Measurements from ENCODE around the gene AMER2.
"Not testable (repeated sequence)": the region's sequence is repeated elsewhere in the genome, so short reads cannot be mapped to it uniquely, and the experiment has no call there.

The AMER2 gene

DNA sequence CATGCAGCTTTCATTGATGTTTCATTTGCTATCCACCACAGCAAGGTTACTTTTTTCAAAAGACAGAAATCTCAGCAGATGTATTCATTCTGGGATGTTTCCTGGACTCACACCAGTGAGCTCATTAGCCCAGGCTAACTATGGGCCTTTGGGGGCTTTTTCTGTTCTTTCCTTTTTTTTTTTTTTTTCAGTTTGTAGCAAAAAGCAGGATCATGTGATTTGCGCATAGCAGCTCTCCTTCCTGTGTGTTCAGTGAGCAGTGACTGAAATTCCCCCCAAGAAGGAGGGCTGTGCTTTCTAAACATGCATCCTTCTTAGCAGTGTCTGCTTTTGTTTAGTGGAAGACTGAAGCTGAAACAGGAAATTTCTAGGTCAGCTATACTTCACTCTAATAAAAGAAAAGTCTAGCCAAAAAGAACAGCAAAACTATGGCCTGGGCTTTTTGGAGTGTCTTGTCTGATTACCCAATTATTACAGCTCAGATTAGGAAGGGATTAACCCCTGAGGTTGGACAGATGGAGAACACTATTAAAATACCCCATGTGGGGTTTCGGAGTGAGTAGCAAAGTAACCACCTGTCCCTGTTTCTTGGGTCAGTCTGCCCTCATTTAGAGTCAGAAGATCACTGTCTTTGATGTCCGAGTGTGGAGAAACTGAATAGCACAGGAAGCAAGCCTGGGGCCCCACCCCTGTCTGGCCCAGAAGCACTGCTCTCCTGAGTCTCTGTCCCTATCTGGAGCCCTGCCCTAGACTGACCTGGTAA lies 8.9 kb upstream of the AMER2 start:
- no peak for FAIRE-seq

DNA sequence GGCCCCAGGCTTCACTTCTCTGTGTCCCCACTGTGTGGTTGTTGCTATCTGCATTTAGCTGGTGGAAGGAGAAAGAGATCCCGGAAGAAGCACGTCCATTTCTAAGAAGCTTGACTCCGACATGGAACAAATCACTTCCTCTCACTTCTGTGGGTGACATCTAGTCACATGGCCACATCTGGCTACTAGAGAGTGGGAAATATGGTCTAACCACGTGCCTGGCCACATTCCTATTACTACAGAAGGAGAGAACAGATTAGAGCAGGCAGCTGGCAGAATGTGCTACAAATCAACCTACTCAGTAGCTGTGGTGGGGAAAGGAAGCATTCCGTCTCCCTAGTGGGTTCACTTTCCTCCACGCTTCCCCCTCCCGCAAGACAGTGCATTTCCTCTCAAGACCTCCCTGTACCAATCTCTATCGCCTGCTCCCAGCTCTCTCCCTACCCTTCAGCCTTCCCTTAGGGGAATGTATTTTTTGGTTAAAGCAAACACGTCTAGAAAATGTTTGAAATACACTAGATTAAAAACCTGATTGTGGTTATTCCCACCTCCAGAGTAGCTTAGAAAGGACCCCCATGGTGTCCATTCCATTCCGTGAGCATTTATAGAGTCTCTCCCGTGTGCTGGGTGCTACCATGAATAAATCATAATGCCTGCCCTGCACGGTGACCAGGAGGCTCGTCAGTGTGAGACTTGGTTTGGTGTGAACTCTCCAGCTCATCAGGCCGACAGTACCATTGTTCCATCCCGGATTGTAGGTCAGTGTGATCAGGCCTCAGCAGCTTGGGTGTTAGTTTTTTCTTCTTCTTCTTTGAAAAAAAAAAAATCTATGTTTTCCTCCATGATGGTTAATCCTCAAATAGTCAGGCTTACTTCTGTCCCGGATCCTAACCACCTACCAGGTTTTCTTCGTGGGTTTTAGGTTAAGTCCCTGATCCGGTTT lies 8.0 kb upstream of the AMER2 start:
- FAIRE-seq: no peak

DNA sequence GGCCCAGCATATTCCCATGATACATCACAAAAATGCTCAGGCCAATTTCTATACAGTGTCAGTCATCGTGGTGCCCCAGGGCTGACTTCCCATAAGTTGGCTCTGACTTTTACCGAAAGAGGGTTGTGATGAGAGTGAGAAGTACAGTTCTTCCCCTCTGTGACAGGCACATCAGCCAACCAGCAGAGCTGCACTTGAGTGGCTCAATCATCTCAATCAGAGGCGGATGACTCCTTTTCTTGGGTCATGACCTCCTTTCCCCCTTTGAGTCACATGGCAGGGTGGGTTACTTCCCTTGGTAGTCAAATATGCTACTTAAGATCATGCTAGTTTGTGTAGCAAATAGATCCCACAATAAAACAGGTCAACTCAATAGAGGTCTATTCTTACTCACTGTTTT lies 6.9 kb upstream of the AMER2 start:
- no peak for FAIRE-seq

DNA sequence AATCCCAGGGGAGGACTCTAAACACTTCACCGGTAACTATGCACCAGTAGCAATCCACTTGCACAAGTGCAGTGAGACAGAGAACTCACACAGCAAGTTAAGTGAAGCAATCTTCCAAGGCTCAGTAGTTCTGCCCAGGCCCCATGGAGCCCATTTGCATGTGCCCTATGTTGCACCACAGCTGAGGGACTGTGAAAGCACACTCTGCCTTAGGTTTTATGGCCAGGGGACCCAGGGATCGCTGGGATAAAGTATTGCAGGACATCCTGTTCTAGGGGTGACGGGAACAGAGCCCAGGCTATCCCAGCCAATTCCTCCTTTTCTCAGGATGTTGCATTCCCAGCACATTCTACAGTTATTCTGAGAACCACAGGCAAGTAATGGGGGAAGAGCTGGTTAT lies 6.0 kb upstream of the AMER2 start:
- no peak for FAIRE-seq

GRCh38 chr13:25177636-25178035 lies 5.5 kb upstream of the AMER2 start:
- FAIRE-seq: no peak

DNA sequence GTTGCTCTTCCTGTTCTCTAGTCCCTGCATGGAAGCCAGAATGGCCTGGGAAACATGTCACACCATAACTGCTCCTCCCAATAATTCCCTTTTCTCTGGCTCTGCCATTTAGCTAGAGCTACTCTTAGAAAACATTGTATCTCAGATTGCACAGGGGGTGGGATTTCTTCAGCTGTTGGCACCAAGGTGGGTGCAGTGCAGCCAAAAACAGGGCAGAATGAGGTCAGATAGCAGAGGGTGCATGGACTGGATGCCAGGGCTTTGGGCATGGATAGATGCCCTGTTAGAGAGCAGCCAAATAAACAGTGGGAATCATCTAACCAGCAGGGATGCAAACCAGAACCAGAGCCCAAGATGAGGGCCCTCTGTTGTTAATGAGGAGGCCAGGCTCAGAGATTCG lies 4.9 kb upstream of the AMER2 start:
- no peak for FAIRE-seq

DNA sequence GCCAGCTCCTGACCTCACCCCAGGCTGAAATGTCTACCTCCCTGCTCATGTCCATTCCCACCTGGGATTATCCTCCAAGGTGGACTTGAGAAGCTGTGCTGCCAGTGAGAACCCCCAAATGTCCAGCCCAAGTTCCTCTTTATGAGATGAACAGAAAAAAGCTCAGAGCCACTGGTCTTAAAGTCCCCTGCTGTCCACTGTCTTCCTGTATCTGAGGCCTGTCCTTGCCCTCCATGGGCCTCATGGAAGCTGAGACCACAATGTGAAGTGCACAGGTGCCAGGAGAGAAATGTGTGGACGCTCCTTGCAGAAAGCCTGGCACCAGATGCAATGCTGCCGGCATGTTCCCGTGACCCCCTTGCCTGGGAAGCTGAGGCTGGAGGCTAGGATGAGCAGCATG lies 3.3 kb upstream of the AMER2 start:
- no peak for FAIRE-seq

- FAIRE-seq: no peak
Observed at GRCh38 chr13:25175026-25175425, 2.9 kb upstream of the AMER2 start.

DNA sequence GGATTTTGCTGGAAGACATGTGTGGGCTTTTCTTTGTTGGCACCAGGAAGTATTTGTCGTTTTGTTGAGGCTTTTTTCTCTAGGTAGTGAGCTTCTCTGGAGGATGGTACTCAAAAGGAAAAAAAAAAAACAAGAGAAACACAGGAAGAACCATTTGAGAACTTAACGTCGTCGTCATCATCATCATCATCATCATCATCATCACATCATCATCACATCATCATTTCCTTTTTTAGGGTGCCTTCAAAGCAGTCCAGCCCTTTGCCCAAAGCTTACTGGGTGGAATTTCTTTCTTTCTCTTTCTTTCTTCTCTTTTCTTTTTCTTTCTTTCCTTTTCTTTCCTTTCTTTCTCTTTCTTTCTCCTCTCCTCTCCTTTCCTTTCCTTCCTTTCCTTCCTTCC lies 2.2 kb upstream of the AMER2 start:
- no peak for FAIRE-seq

- no peak for FAIRE-seq
Observed at GRCh38 chr13:25172303-25172630, 179 bp upstream of the AMER2 start.

DNA sequence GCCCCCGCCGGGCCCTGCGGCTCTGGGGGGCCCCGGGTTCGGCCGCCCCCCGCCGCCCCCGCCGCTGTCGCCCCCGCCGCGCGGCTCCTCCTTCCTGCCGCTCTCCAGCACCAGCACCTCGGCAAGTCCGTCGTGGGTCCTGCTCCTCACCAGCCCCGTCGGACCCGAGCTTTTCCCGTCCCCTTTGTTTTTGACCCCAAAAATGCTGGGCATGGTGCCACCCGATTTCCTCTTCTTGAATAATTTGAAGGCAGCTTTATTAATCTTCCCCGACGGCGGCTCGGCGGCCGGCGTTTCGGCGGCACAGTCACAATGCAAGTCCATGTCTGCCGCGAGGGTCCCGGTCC lies 945 bp downstream of the AMER2 start:
- no peak for FAIRE-seq

DNA sequence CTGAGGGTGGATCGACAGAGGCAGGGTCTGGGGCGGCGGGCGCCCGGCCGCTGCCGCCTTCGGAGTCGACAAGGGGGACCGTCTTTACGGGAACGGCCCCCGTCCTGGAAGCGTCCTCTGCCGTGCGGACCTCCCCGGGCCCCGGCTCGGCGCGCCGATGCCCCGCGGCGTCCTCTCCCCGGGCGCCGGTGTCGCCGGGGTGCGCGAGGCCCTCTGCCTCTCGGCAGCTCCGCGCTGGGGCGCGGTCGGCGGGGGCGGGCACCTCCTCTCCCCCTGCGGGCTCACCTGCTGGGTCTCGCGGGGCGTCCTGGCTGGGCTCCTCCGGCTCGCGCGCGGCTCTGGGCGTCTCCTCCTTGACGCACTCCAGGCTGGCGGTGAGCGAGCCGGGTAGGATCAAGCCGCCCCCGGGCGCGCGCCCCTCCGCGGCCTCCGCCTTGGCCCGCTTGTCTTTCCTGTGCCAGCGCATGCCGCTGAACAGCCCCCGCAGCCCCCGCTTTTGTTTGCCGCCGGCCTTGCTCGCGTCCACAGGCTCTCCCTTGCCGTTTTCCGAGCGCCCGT lies 1.5 kb downstream of the AMER2 start:
- FAIRE-seq: no peak

- no peak for FAIRE-seq
Observed at GRCh38 chr13:25169951-25170553, 2.0 kb downstream of the AMER2 start.

DNA sequence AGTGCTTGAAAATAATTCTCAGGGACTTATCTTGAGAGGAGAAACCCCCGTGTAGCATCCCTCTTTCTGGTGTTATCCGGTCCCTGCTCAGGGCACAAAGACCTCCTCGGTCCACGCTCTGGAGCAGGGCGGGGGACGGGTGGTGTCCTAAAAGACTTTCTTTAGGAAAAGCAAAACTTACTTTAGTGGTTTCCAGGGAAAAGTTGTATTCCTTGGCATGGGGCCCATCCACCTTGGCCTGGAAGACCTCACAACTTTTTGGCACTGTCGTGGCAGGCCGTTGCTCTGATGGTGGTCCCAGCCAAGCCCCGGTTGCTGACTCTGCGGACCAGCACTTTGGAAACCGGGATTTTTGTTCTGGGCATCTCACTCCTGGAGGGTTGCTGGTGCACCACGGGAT lies 2.7 kb downstream of the AMER2 start:
- FAIRE-seq: no peak

- no peak for FAIRE-seq
Observed at GRCh38 chr13:25168790-25169189, 3.3 kb downstream of the AMER2 start.

DNA sequence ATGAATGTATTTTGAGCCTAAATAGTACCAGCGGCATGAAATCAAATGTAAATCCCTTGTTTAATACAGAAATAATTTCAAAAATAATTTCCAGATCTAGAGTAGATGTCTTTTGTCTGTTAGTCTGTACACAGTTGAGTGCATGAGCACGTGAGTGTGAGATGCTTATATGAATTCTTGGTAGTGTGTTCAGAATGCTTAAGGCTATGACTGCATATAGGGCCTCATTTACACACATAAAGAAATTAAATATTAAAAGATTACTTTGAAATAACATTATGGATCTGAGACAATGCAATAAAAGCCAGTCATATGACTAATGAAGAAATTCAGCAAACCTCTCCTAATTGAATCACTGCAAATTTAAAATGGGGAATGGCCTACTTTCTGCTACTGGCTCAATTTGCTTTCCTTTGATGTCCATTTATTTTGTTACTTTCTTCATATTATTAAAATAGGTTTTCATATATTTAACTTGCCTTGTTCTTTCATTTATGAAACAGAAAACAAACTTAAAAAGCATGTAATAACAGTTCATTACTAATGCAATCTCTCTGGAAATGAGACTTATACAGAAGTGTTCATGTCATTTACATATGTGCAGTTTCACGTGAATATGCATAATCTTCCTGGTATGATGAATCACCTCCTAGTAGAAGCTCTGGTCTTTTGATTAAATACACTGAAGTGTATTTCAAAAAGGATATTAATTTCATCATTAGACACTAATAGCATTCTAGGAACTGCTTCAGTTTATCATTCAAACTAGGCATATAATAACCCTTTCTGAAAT lies 4.5 kb downstream of the AMER2 start:
- FAIRE-seq: no peak

DNA sequence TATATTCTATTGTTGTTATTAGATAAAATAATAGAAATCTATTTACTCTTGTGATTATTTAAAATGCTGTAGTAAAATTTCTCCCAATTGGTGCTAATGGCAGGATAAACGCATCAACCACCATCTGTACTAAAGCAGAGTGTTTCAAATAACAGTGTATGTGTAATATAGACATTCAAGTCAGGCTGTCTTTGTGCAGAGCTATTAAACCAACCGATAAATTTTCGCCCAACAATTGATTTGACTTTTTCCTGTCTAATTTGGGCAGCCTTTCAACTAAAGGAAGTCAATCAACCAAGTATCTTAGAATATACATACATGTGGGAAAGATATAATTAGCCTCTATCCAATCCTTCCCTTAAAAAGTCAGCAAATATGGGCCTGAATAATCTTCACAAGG lies 5.8 kb downstream of the AMER2 start:
- no peak for FAIRE-seq

- no peak for FAIRE-seq
Observed at GRCh38 chr13:25165663-25166062, 6.4 kb downstream of the AMER2 start.

DNA sequence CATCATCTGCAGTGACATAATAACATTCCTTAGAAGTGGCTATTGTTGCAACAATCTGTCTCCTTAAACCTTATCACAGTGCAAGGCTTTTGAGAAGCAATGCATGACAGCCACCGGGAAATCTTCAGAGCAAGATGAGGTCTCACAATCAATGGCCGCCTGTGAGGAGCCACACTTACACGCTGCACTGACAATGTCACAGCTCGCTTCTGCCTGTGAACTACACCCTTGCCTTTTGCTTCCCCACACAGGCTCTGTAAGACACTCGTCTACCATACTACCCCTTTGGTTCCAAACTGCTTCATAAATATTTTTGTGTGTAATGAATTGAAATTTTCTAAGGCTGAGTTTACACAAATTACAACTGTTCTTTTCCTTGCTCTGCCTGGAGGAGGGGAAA lies 6.9 kb downstream of the AMER2 start:
- not testable (repeated sequence) for FAIRE-seq

DNA sequence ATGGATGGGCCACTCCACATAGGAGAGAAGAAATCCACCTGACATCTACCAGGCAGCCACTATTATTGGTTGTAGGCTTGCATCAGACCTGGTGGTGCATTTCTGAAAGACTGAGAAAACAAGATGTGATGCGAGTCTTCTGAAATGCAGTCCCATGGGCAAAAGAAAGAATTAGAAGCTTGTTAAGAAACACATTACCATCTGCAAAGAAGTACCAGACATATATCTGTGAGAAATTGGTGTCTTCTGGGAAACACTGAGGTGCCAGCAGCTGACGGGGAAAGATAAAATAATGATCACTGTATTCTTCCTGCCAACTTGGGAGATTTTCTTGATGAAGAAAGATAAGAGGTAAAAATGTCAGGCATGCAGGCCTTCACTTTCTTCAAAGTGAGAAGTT lies 14.4 kb downstream of the AMER2 start:
- no peak for FAIRE-seq

- FAIRE-seq: no peak
Observed at GRCh38 chr13:25153736-25154135, 18.4 kb downstream of the AMER2 start.

GRCh38 chr13:25151626-25152195 lies 20.4 kb downstream of the AMER2 start:
- FAIRE-seq: no peak

GRCh38 chr13:25149711-25150110 lies 22.4 kb downstream of the AMER2 start:
- no peak for FAIRE-seq
